Mesodermal cell (in vitro differentiated cells): ENCODE measurements around the gene SUCO.

ENCODE experiments used
- H3K27ac ChIP-seq: 2 replicates; pipeline ENCODE4 v1.7.0; 2013; ENCODE audit warnings: mild to moderate bottlenecking, low read depth, low read length, moderate library complexity; ENCODE audit not compliant: severe bottlenecking
- H3K36me3 ChIP-seq: 2 replicates; pipeline ENCODE4 v1.7.1; 2013; ENCODE audit warnings: mild to moderate bottlenecking, low read length, moderate library complexity; ENCODE audit not compliant: control insufficient read depth, insufficient read depth
- H3K4me1 ChIP-seq: one replicate; pipeline ENCODE4 v1.7.1; 2013; ENCODE audit warnings: mild to moderate bottlenecking, low read length; ENCODE audit not compliant: insufficient read depth, control insufficient read depth, poor library complexity, severe bottlenecking
- H3K4me3 ChIP-seq: 2 replicates; pipeline ENCODE4 v1.7.0; 2013; ENCODE audit warnings: low read length, control low read depth, mild to moderate bottlenecking; ENCODE audit not compliant: insufficient read depth, poor library complexity, severe bottlenecking; ENCODE audit errors: extremely low read depth
- H3K9me3 ChIP-seq: 2 replicates; pipeline ENCODE4 v1.7.1; 2013; ENCODE audit warnings: mild to moderate bottlenecking, low read length, moderate library complexity; ENCODE audit not compliant: control insufficient read depth
- whole genome bisulfite sequencing, 2 experiments: methylation state at CpG; one replicate each; pipeline ENCODE4 v1.1.5; 2013; ENCODE audit warnings: missing lambda C conversion rate in 2 of 2; ENCODE audit not compliant: insufficient coverage in 2 of 2; 5-methylcytosine and 5-hydroxymethylcytosine counted together

Gene SUCO

DNA sequence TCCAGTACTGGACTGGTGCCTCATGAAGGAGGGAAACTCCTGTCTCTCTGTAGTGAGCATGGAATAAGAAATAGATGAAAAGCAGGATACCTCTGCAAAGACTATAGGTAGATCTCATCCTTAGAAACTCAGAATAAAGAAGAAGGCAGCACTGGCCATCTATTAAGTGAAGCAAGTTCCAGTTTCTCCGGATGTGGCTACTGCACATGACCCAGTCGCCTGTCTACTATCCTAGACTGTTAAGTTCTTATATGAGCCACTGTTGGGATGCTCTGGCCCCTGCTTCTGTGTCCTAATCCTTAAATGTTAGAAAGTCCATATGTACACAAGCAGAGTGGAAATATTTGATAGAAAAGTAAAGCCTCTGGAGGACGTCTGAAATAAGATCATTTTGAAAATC lies 128.2 kb downstream of the SUCO start:
- Histone ChIP-seq H3K27ac (no peak overlapping the region), H3K9me3 (no peaks in the 10 kb centered on the region), H3K4me1 (no peaks in the 10 kb centered on the region), H3K36me3 (no peaks in the 10 kb centered on the region), H3K4me3 (no peak overlapping the region)
- 90 to 100% methylated on average over 2 of the region's 3 CpGs for WGBS, 2 experiments
